ENCODE data around the gene GAS2L3.

The GAS2L3 gene

GRCh38 chr12:100668945-100669536 lies 95.6 kb downstream of the GAS2L3 start:
- peak; percentile 64 for DNase-seq

- DNase-seq = no peak
Measured at GRCh38 chr12:100669922-100670321, 96.4 kb downstream of the GAS2L3 start.

- DNase-seq = no peak
Measured at GRCh38 chr12:100671396-100672074, 98.1 kb downstream of the GAS2L3 start.

- DNase-seq = peak; percentile 9
Measured at GRCh38 chr12:100672075-100672592, 98.7 kb downstream of the GAS2L3 start.

GRCh38 chr12:100674036-100674888 lies 100.8 kb downstream of the GAS2L3 start:
- no peak for DNase-seq
